ENCODE results near the gene FCHSD2. TPM values are rescaled to one million over a fixed set of nuclear protein-coding genes. Genes with fewer than 3 reads are reported as not detected.

Gene FCHSD2
- total and polyA plus RNA-seq, 2 of the 8 experiments (the other 6 are each of a cell fraction or from before 2014, with no cell fraction given) = 4.1 to 7.8 TPM

- TF ChIP-seq GTF2F1 (IDR thresholded peaks at IDR 0.05; ENCODE audit: borderline replicate concordance, low read depth, low read length) = no peak
- no peak for TF ChIP-seq MAFK (IDR thresholded peaks at IDR 0.05; ENCODE audit: low read depth, low read length)
Measured at GRCh38 chr11:73185680-73186293, 43.7 kb upstream of the FCHSD2 start (continued).
